Tibial nerve (tissue), 4 donors: ENCODE results near the gene GEMIN5.

ENCODE experiments used
- CTCF ChIP-seq, 5 experiments: fragments of 200-600 bp in 3 of 5; fragments of 450-650 bp in 2 of 5; sonication (generic) in 3 of 5; IDR thresholded peaks; one replicate each; pipeline ENCODE4 v1.5.1; 2016 to 2019; ENCODE audit warnings: antibody characterized with exemption in 5 of 5, mild to moderate bottlenecking in 3 of 5, moderate library complexity in 2 of 5
- EP300 ChIP-seq, 2 donors: sonication (generic); formaldehyde crosslinking; IDR thresholded peaks; one replicate each; pipeline ENCODE4 v1.6.1; 2017; ENCODE audit warnings: antibody characterized with exemption in 2 of 2, mild to moderate bottlenecking in 1 of 2
- POLR2A ChIP-seq, 2 donors: fragments of 450-650 bp; IDR thresholded peaks; one replicate each; pipeline ENCODE4 v1.6.1; 2017; ENCODE audit warnings: antibody characterized with exemption in 2 of 2, mild to moderate bottlenecking in 2 of 2, moderate library complexity in 2 of 2

DNA sequence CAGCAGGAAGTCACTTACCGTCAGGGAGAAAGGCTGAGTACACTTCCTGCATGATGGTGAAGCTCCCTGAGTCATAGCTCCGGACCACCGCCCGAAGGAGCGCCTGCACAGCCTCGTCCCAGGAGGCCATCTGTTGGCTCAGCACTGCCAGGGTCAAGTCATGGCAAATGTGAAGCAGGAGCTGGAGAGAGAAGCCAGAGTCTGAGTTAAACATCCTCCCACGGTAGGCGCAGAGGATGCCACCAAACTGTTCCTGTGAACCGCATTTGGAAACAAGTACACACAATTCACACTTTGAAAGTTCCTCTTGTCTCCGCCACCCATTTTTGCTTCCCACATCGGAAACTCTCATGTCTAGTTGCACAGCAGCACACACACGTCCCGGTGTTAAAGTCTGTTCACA is 45.6 kb downstream of the GEMIN5 start:
- TF ChIP-seq CTCF (IDR thresholded peaks at IDR 0.05), result no peak
- no peak for TF ChIP-seq POLR2A (IDR thresholded peaks at IDR 0.05)
- TF ChIP-seq EP300 (IDR thresholded peaks at IDR 0.05), result no peak
